ENCODE measurements around the gene CD53.
"Not testable (repeated sequence)": the region's sequence is repeated elsewhere in the genome, so short reads cannot be mapped to it uniquely, and the experiment has no call there.

CD53 gene

GRCh38 chr1:110857964-110858948 is 14.7 kb upstream of the CD53 start:
- no peak for TF ChIP-seq POLR2A (IDR thresholded peaks at IDR 0.05; ENCODE audit: low read depth, low read length)
- no peak for TF ChIP-seq POU2F2 (IDR thresholded peaks at IDR 0.05; ENCODE audit: low read depth, low read length)
- no peak for TF ChIP-seq PAX5 (IDR thresholded peaks at IDR 0.05; ENCODE audit: insufficient read depth, low read length, severe bottlenecking)
- no peak for TF ChIP-seq TAF1 (IDR thresholded peaks at IDR 0.05; ENCODE audit: low read depth, low read length)
- TF ChIP-seq POLR2AphosphoS5 (IDR thresholded peaks at IDR 0.05; ENCODE audit: low read depth, low read length): no peak
- no peak for TF ChIP-seq SPI1 (IDR thresholded peaks at IDR 0.05; ENCODE audit: low read depth, low read length)
- DNase-seq (ENCODE audit: insufficient read length, low spot score) (no peak), FAIRE-seq (peak; percentile 74)

DNA sequence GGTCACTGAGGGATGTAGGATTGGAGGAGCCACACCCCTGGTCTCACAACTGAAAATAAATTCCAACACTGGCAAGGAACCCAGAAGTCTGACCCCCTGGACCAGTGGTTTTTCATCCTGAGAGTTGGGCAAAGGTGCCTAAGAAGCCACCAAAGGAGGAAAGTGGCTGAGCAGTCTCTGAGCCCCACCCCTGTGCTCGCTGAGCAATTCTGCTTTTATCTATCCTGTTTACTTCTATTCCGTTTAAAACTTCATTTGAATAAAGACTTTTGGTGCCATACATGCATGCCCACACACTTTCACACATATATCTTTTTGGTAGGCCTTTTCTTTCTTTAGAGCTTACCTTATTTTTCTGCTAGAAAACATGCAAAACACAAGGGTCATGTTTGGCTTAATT is 13.9 kb upstream of the CD53 start:
- TF ChIP-seq POLR2AphosphoS5 (IDR thresholded peaks at IDR 0.05; ENCODE audit: low read depth, low read length) (no peak), POLR2A (IDR thresholded peaks at IDR 0.05; ENCODE audit: low read depth, low read length) (no peak), POU2F2 (IDR thresholded peaks at IDR 0.05; ENCODE audit: low read depth, low read length) (no peak), PAX5 (IDR thresholded peaks at IDR 0.05; ENCODE audit: insufficient read depth, low read length, severe bottlenecking) (no peak), TAF1 (IDR thresholded peaks at IDR 0.05; ENCODE audit: low read depth, low read length) (no peak)
- no peak for FAIRE-seq

DNA sequence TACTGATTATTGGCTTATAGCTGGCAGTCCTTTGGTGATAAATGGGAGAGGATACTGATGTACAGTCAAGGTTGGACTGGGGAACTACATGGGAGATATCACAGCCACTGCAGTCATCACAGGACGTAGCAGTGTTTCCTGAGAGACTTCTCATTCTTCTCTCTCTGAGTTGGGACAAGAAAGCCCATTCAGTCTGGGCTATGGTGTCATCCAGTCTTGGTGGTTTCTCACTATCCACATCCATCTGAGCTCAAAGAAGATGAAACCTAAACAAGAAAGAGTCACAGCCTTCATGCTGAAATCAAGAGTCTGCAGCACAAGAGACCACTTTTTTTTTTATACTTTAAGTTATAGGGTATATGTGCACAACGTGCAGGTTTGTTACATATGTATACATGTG is 12.8 kb upstream of the CD53 start:
- TF ChIP-seq POLR2A (IDR thresholded peaks at IDR 0.05; ENCODE audit: low read depth, low read length) (no peak), TAF1 (IDR thresholded peaks at IDR 0.05; ENCODE audit: low read depth, low read length) (no peak), POU2F2 (IDR thresholded peaks at IDR 0.05; ENCODE audit: low read depth, low read length) (no peak), SPI1 (IDR thresholded peaks at IDR 0.05; ENCODE audit: low read depth, low read length) (no peak), POLR2AphosphoS5 (IDR thresholded peaks at IDR 0.05; ENCODE audit: low read depth, low read length) (no peak), PAX5 (IDR thresholded peaks at IDR 0.05; ENCODE audit: insufficient read depth, low read length, severe bottlenecking) (no peak)
- FAIRE-seq (no peak), DNase-seq (ENCODE audit: insufficient read length, low spot score) (no peak)

More for the DNA sequence above, 13.9 kb upstream of the CD53 start:
- DNase-seq (ENCODE audit: insufficient read length, low spot score): no peak

DNA sequence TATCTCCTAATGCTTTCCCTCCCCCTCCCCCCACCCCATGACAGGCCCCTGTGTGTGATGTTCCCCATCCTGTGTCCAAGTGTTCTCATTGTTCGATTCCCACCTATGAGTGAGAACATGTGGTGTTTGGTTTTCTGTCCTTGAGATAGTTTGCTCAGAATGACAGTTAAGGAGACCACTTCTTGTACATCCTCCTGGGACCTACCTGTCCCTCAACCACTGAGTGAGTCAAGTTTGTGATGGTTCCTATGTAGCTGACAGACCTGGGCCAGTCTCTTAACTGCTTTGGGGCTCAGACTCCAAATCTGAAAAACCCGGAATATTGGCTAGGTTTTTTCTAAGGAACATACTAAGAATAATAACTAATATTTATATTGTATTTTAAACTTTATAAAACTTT is 12.3 kb upstream of the CD53 start:
- not testable (repeated sequence) for DNase-seq (ENCODE audit: insufficient read length, low spot score); FAIRE-seq

- not testable (repeated sequence) for FAIRE-seq; DNase-seq (ENCODE audit: insufficient read length, low spot score)
These were observed 11.0 kb upstream of the CD53 start for GRCh38 chr1:110861942-110862341.

- TF ChIP-seq POU2F2 (IDR thresholded peaks at IDR 0.05; ENCODE audit: low read depth, low read length): no peak
- no peak for TF ChIP-seq TAF1 (IDR thresholded peaks at IDR 0.05; ENCODE audit: low read depth, low read length)
- no peak for TF ChIP-seq SPI1 (IDR thresholded peaks at IDR 0.05; ENCODE audit: low read depth, low read length)
- no peak for TF ChIP-seq POLR2A (IDR thresholded peaks at IDR 0.05; ENCODE audit: low read depth, low read length)
- no peak for TF ChIP-seq POLR2AphosphoS5 (IDR thresholded peaks at IDR 0.05; ENCODE audit: low read depth, low read length)
- TF ChIP-seq PAX5 (IDR thresholded peaks at IDR 0.05; ENCODE audit: insufficient read depth, low read length, severe bottlenecking): no peak
- FAIRE-seq (no peak), DNase-seq (ENCODE audit: insufficient read length, low spot score) (no peak)
These were observed 8.7 kb upstream of the CD53 start for GRCh38 chr1:110864287-110864686.

DNA sequence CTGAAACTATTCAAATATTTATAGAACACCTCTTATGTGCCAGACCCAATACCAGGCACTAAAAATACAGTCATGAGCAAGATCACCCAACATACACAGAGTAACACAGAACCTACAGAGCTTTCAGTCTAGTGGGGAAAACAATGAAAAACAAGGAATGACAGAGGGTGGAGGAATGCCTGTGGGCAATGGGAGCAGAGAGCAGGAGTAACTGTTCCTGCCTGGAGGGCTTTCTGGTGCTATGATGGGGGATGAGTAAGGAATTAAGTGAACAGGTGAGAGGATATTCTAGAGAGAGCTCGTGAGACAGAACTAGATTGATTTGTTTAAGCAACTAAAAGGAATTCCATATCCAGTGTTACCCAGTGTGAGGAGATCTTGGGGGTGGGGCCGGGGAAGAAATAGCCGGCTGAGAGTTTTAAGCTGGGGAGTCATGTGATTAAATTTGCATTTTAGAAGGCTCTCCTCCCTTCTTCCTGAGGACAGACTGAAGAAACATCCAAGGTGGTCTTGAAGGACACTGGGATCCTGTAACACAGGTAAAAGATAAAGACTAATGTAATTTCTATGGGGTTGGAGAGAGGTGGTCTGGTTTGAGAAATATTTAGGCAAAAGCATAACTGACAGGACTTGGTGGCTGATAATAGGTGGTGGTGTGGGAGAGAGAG is 2.1 kb upstream of the CD53 start:
- no peak for FAIRE-seq
- TF ChIP-seq POU2F2 (IDR thresholded peaks at IDR 0.05; ENCODE audit: low read depth, low read length): peak; percentile 71; the same call in 1 of the 2 replicates
- no peak for TF ChIP-seq POLR2A (IDR thresholded peaks at IDR 0.05; ENCODE audit: low read depth, low read length)
- no peak for DNase-seq (ENCODE audit: insufficient read length, low spot score)

- no peak for DNase-seq (ENCODE audit: insufficient read length, low spot score)
- TF ChIP-seq PAX5 (IDR thresholded peaks at IDR 0.05; ENCODE audit: insufficient read depth, low read length, severe bottlenecking): no peak
- no peak for TF ChIP-seq POU2F2 (IDR thresholded peaks at IDR 0.05; ENCODE audit: low read depth, low read length)
- TF ChIP-seq POLR2A (IDR thresholded peaks at IDR 0.05; ENCODE audit: low read depth, low read length): no peak
- peak; percentile 78 for TF ChIP-seq SPI1 (IDR thresholded peaks at IDR 0.05; ENCODE audit: low read depth, low read length)
- no peak; the same call in 1 of the 2 replicates for TF ChIP-seq POLR2AphosphoS5 (IDR thresholded peaks at IDR 0.05; ENCODE audit: low read depth, low read length)
- FAIRE-seq: no peak
These were observed 593 bp upstream of the CD53 start for GRCh38 chr1:110872366-110872744.

- no peak for DNase-seq (ENCODE audit: insufficient read length, low spot score)
- FAIRE-seq: peak; percentile 45
- TF ChIP-seq POU2F2 (IDR thresholded peaks at IDR 0.05; ENCODE audit: low read depth, low read length) (no peak), TAF1 (IDR thresholded peaks at IDR 0.05; ENCODE audit: low read depth, low read length) (no peak)
These were observed 908 bp downstream of the CD53 start for GRCh38 chr1:110873856-110874255.

- no peak for DNase-seq (ENCODE audit: insufficient read length, low spot score)
- FAIRE-seq: no peak
- TF ChIP-seq POLR2AphosphoS5 (IDR thresholded peaks at IDR 0.05; ENCODE audit: low read depth, low read length) (no peak), PAX5 (IDR thresholded peaks at IDR 0.05; ENCODE audit: insufficient read depth, low read length, severe bottlenecking) (no peak), TAF1 (IDR thresholded peaks at IDR 0.05; ENCODE audit: low read depth, low read length) (no peak), POLR2A (IDR thresholded peaks at IDR 0.05; ENCODE audit: low read depth, low read length) (no peak), SPI1 (IDR thresholded peaks at IDR 0.05; ENCODE audit: low read depth, low read length) (no peak)
These were observed 1.6 kb downstream of the CD53 start for GRCh38 chr1:110874324-110875215.

All from GM12891 (cell line).